Testis (tissue), 2 donors: ENCODE data around the gene SLC6A17.

ENCODE experiments used
- CTCF ChIP-seq, 3 experiments: fragments of 450-650 bp in 2 of 3; fragments of 200-600 bp in 1 of 3; sonication (generic) in 1 of 3; IDR thresholded peaks; one replicate each; pipeline ENCODE4 v1.5.1; 2016 to 2019; ENCODE audit warnings: antibody characterized with exemption in 3 of 3, mild to moderate bottlenecking in 2 of 3, moderate library complexity in 1 of 3
- POLR2A ChIP-seq: fragments of 450-650 bp; IDR thresholded peaks from one replicate; pipeline ENCODE4 v1.6.1; 2017; ENCODE audit warnings: antibody characterized with exemption, mild to moderate bottlenecking, moderate library complexity

- TF ChIP-seq CTCF (IDR thresholded peaks at IDR 0.05), result no peak
- no peak for TF ChIP-seq POLR2A
These were observed 77.5 kb downstream of the SLC6A17 start for GRCh38 chr1:110227774-110228173.
